Fibroblast of pulmonary artery (primary cell): ENCODE data around the gene UBAP1.
"Not testable (repeated sequence)": the region's sequence is repeated elsewhere in the genome, so short reads cannot be mapped to it uniquely, and the experiment has no call there.

Source experiments
- DNase-seq: peaks from one replicate; pipeline ENCODE4 v3.0.0-alpha.2; 2010; ENCODE audit warnings: low read depth
- H3K4me3 ChIP-seq: replicated peaks from 2 replicates; pipeline ENCODE4 v1.5.1; 2011; ENCODE audit warnings: low read depth, mild to moderate bottlenecking, control low read depth, low read length, moderate library complexity
- TF ChIP-seq, protein P1 (sequence below): IDR thresholded peaks from 2 replicates; pipeline ENCODE4 v1.5.1; 2011; ENCODE audit warnings: mild to moderate bottlenecking, control low read depth, low read length, inconsistent platforms; ENCODE audit errors: missing control alignments

The UBAP1 gene

DNA sequence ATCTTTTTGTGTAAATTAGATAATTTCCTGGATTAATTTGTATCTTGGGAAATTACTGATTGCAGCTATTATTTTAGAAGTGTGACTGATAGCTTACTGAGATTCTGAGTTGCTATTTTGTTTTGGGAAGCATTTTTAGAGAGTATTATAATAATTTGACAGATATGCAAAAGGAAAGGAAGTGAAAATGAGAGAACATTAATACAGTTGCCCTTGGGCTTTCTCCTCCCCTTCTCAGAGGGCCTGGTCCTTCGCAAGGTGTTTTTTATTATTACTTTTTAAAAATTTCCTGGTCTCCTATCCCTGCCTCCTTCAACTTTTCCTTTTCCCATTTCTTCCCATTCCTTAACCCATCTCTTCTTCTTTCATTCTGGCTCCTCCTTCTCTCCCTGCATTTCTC is 32.6 kb downstream of the UBAP1 start:
- H3K4me3 ChIP-seq: no peak overlapping the region
- TF ChIP-seq, protein P1, sequence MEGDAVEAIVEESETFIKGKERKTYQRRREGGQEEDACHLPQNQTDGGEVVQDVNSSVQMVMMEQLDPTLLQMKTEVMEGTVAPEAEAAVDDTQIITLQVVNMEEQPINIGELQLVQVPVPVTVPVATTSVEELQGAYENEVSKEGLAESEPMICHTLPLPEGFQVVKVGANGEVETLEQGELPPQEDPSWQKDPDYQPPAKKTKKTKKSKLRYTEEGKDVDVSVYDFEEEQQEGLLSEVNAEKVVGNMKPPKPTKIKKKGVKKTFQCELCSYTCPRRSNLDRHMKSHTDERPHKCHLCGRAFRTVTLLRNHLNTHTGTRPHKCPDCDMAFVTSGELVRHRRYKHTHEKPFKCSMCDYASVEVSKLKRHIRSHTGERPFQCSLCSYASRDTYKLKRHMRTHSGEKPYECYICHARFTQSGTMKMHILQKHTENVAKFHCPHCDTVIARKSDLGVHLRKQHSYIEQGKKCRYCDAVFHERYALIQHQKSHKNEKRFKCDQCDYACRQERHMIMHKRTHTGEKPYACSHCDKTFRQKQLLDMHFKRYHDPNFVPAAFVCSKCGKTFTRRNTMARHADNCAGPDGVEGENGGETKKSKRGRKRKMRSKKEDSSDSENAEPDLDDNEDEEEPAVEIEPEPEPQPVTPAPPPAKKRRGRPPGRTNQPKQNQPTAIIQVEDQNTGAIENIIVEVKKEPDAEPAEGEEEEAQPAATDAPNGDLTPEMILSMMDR: no peak
- no peak for DNase-seq

DNA sequence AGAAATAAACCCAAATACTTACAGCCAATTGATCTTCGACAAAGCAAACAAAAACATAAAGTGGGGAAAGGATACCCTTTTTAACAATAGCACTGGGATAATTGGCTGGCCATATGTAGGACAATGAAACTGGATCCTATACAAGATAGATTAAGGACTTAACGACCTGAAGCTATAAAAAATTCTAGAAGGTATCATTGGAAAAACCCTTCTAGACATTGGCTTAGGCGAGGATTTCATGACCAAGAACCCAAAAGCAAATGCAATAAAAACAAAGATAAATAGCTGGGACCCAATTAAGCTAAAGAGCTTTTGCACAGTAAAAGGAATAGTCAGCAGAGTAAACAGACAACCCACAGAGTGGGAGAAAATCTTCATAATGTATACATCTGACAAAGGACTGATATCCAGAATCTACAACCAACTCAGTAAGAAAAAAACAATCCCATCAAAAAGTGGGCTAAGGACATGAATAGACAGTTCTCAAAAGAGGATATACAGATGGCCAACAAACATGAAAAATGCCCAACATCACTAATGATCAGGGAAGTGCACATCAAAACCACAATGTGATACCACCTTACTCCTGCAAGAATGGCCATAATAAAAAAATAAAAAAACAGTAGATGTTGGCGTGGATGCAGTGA is 35.6 kb downstream of the UBAP1 start:
- H3K4me3 ChIP-seq, DNase-seq: not testable (repeated sequence)

DNA sequence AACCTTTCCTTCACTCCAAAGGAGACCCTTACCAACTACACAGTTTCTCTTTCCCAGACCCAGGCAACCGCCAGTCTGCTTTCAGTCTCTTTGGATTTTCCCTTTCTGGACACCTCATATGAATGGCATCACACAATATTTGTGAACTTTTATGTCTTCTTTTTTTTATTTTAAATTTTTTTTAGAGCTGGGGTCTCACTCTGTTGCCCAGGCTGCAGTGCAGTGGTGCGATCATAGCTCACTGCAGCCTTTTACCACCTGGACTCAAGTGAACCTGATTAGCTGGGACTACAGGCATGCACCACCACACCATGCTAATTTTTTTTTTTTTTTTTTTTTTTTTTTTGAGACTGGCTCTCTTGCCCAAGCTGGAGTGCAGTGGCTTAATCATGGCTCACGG is 37.5 kb downstream of the UBAP1 start:
- H3K4me3 ChIP-seq: no peak overlapping the region
- DNase-seq: no peak

DNA sequence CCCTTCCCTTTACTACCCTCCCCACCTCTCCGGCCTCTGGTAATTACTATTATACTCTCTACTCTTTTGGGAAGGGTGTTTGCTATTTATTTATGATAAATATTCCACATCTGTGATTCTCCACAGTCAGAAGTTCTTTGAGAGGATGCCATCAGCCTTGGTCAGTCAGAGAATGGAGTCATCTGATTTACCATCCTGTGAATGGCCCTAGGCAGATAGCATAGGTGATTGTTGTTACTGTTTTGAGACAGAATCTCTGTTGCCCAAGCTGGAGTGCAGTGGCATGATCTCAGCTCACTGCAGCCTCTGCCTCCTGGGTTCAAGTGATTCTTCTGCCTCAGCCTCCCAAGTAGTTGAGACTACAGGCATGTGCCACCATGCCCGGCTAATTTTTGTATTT is 38.2 kb downstream of the UBAP1 start:
- H3K4me3 ChIP-seq, DNase-seq: not testable (repeated sequence)

More for the DNA sequence above, 37.5 kb downstream of the UBAP1 start:
- TF ChIP-seq, protein P1: no peak

DNA sequence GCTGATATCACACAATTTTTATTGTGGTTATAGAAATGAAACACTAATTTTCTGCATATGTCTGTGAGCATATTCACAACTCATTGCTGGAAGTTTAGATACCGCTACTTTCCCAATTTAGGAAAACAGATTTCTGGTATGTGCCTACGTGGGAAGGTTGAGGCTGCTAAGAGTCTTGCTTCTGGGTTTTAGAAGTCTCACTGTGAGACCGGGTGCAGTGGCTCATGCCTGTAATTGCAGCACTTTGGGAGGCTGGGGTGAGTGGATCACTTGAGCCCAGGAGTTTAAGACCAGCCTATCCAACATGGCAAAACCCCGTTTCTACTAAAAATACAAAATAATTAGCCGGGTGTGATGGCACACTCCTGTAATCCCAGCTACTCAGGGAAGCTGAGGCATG is 39.6 kb downstream of the UBAP1 start:
- DNase-seq: no peak
- TF ChIP-seq, protein P1: no peak
- H3K4me3 ChIP-seq: no peak overlapping the region

DNA sequence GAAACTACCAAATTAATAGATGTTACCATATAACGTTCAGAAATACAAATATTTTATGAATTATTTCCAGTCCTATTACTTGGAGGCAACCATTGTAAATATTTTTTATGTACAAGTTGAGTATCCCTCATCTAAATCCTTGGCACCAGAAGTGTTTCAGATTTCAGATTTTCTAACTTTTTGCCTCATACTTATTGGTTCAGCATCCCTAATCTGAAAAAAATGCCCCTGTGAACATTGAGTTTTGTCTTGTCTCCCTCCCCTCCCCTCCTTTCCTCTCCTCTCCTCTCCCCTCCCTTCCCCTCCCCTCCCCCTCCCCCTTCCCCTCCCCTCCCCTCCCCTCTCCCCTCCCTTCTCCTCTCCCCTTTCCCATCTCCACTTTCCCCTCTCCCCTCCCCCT is 40.6 kb downstream of the UBAP1 start:
- TF ChIP-seq, protein P1: no peak
- H3K4me3 ChIP-seq: no peak overlapping the region
- DNase-seq: no peak

DNA sequence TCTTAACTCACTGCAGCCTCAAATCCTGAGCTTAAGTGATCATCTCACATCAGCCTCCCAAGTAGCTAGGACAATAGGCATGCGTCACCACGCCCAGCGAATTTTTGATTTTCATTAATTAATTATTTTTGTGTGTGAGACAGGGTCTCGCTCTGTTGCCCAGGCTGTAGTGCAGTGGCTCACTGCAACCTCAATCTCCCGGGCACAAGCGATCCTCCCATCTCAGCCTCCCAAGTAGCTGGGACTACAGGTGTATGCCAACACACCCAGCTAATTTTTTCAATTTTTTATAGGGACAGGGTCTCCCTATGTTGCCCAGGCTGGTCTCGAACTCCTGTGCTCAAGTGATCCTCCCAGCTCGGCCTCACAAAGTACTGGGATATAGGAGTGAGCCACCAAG is 41.4 kb downstream of the UBAP1 start:
- TF ChIP-seq, protein P1: no peak

DNA sequence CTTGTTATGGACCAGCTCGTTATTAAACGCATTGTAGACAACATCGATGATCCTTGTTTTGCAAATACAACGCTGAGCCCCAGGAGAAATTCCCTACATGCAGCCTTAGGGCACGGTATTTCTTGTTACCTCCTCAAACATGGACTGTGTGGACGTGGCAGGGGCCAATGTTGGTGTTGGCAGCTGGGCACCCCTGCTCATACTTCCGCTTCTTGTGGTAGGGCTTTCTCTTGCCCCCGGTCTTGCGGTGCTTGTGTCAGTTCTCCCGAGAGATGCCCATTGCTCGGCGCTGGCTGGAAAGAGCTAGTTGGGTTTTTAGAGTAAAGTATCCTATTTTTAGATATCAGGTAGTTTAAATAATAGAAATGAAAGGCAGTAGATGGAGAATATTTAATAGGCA is 45.5 kb downstream of the UBAP1 start:
- TF ChIP-seq, protein P1: no peak
- DNase-seq: no peak
- H3K4me3 ChIP-seq: no peak overlapping the region

More for the DNA sequence above, 41.4 kb downstream of the UBAP1 start:
- no peak for DNase-seq
- no peak overlapping the region for H3K4me3 ChIP-seq

DNA sequence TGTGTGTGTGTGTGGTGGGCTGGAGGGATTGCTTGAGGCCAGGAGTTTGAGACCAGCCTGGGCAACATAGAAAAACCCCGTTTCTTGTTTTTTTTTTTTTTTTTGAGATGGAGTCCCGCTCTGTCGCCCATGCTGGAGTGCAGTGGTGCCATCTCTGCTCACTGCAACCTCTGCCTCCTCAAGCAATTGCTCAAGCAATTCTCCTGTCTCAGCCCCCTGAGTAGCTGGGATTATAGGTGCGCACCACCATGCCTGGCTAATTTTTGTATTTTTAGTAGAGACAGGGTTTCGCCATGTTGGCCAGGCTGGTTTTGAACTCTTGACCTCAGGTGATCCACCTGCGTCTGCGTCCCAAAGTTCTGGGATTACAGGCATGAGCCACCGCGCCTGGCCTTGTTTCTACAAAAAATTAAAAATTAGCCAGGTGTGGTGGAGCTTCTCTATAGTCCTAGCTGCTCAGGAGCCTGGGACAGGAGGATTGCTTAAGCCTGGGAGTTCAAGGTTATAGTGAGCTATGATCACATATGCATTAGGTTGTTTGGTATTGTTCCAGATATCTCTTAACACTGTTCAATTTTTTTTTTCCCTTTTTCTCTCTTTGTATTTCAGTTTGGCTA is 47.4 kb downstream of the UBAP1 start:
- not testable (repeated sequence) for DNase-seq, H3K4me3 ChIP-seq
